AG09319 (cell line): ENCODE results near the gene SSBP3.

ENCODE experiments used
- DNase-seq: peaks from one replicate; pipeline ENCODE4 v3.0.0-alpha.2; 2010; ENCODE audit warnings: low read depth; ENCODE audit errors: extremely low read depth
- TF ChIP-seq, protein P1 (sequence below): IDR thresholded peaks from 2 replicates; pipeline ENCODE4 v1.5.1; 2011; ENCODE audit warnings: low read depth, mild to moderate bottlenecking, inconsistent platforms, low read length, moderate library complexity

SSBP3 gene

DNA sequence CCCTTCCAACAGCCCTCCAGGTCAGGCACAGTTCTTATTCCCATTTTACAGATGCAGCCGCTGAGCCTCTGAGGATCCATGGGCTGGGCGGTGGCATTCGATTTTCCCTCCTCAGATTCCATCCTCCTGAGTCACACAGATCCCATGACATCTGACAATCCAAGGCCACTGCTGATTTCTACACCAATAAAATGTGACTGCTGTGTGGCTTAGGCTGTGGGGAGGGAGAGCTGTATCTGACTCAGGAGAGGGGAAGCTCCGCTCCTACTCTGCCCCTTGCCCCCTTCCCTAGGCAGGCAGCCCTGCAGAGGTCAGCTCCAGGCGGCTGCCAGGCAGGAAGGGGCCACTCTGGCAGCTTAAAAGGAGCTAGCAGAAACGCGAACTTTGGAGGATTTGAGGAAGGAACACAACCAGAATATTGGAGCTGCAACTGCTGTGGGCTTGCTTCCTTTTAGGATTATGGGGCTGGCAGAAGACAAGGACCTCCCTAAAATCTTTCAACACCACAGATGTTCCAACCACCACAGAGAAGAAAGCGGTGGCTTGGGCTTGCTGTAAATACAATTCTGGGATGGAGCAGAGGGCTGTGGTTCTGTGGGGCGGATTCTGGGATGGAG, 156.3 kb downstream of the SSBP3 start:
- TF ChIP-seq, protein P1, sequence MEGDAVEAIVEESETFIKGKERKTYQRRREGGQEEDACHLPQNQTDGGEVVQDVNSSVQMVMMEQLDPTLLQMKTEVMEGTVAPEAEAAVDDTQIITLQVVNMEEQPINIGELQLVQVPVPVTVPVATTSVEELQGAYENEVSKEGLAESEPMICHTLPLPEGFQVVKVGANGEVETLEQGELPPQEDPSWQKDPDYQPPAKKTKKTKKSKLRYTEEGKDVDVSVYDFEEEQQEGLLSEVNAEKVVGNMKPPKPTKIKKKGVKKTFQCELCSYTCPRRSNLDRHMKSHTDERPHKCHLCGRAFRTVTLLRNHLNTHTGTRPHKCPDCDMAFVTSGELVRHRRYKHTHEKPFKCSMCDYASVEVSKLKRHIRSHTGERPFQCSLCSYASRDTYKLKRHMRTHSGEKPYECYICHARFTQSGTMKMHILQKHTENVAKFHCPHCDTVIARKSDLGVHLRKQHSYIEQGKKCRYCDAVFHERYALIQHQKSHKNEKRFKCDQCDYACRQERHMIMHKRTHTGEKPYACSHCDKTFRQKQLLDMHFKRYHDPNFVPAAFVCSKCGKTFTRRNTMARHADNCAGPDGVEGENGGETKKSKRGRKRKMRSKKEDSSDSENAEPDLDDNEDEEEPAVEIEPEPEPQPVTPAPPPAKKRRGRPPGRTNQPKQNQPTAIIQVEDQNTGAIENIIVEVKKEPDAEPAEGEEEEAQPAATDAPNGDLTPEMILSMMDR: no peak
- DNase-seq: no peak

DNA sequence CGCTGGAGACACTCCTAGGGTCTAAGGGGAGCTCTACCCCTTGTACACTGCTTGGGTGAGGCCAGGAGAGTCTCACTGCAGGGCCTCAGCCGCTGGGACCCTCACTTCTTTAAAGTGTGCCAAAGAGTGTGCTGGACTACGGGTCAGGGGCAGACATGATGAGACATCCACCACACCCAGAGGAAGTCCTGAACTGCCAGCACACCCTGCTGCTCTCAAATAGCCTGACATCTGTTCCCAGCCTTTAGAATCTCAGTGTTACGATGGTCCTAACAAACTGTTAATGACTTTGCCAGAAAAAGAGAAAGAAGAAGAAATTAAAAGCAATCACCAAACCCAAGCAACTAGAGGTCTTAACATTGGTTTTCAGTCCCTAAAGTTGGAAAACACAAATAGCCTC, 157.2 kb downstream of the SSBP3 start:
- TF ChIP-seq, protein P1: no peak
- DNase-seq: no peak

DNA sequence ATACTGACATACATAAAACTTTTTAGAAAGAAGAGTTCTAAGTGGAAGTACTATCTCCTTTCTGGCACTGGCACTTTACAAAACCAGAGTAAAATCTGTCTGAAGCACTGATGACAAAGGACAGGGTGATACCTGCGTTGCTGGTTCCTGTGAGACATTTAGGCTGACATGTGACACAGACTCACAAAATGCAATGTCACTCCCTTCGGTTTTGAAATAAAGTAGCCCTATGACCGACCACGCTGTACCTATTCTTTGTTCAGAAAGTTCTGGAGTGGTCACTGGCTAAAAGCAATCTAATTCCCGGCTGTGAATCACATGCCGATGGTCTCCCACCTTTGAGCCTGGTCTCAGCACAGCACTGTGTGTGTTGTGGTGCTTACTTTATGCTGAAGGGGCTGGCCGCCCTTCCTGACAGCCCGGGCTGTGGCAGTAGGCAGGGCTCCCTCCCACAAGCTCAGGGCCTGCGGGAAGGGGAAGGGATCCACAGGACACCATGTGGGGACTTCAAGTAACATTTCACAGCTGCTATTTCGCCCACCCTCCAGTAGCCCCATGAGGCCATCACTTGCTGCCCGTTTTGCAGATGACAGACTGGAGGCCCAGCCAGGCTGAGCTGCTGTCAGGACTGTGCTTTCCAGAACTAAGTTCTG, 158.2 kb downstream of the SSBP3 start:
- TF ChIP-seq, protein P1: no peak
- no peak for DNase-seq

DNA sequence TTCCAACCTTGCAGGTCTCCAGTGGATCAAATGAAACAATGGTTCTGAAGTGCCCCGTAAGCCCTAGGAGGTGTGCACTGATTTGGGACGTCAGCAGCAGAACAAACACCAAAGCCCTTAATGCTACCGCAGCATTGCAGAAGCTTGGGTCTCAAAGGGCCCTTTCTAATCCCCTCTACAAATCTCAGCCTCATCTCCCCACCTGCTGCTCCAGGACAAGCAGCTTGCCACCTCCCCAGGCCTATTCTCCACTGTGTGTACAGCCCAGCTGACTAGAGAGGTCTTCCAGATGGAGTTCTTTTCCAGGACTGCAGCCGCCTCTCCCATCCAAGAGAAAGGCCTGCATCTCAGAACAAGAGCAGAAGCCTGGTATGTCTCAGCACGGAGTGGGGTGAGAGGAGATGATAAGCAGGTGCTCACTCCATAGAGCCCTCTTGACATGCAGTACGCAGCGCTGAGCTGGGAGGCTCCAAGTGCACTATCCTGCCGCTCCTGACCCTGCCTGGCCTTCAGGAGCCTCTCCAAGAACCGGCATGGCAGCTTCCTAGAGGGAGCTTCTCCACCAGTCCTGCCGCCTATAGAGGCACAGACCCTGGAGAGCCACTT, 160.0 kb downstream of the SSBP3 start:
- DNase-seq: no peak
- TF ChIP-seq, protein P1: no peak

DNA sequence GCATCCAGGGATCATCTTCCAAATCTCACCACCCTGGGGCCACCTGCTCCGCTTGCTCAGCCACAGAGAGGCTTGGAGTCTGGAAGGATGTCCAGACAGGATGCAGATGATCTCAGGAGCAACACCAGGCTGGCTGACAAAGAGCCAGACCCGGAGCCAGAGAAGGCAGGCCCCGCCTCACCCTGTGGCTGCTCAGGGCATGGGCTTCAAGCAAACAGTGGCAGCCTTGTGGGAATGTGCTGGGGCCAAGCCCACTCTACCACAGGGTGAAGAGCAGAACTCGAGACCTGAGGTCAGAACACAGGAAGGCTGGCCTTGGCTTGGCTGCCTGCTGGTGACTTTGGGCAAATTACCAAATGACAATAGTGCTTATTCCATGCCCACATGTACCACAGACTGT, 160.7 kb downstream of the SSBP3 start:
- DNase-seq: no peak
- TF ChIP-seq, protein P1: no peak

DNA sequence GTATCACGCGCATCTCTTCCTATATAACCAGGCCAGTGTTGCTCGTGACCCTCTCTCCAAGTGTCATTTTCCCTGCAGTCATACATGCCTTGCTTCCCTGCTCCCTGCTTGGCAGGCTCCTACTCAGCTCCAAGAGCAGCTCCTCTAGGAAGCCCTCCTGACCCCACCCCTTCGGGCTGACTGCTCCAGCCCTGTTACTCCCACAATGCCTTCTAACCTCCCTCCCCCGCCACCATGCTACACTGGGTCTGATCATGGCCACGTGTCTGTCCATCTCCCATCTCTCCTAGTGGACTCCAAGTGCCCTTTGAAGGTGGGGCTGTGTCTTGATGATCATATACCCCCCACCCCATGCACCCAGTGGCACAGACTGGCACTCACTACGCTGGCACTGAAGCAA, 161.5 kb downstream of the SSBP3 start:
- TF ChIP-seq, protein P1: no peak
- no peak for DNase-seq

DNA sequence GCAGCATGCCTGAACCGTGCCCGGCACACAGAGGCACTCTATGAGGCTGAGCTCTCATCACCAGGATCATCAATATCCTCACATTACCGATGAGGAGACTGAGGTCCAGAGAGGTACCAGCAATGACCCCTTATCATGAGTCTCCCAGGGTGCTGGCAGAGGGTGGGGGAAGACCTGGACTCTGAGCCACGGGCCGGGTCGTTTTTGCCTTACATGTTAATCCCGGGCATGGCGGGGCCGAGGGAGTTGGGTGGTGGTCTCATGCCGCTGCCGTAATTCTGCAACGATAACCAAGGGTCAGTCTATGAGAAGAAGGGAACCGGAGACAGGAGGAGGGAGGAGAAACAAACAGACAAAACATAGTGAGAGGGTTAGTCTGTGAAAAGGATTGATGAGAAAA, 163.2 kb downstream of the SSBP3 start:
- TF ChIP-seq, protein P1: no peak
- DNase-seq: no peak
